Activated naive CD4-positive, alpha-beta T cell treated with Interleukin-2 at 50 U/mL for 16 hours (primary cell): ENCODE results near the gene ZNF595.
"Not testable (repeated sequence)": the region's sequence is repeated elsewhere in the genome, so short reads cannot be mapped to it uniquely, and the experiment has no call there.

Experiments
- DNase-seq: peaks from one replicate; pipeline ENCODE4 v3.0.0-alpha.2; 2020

The ZNF595 gene

DNA sequence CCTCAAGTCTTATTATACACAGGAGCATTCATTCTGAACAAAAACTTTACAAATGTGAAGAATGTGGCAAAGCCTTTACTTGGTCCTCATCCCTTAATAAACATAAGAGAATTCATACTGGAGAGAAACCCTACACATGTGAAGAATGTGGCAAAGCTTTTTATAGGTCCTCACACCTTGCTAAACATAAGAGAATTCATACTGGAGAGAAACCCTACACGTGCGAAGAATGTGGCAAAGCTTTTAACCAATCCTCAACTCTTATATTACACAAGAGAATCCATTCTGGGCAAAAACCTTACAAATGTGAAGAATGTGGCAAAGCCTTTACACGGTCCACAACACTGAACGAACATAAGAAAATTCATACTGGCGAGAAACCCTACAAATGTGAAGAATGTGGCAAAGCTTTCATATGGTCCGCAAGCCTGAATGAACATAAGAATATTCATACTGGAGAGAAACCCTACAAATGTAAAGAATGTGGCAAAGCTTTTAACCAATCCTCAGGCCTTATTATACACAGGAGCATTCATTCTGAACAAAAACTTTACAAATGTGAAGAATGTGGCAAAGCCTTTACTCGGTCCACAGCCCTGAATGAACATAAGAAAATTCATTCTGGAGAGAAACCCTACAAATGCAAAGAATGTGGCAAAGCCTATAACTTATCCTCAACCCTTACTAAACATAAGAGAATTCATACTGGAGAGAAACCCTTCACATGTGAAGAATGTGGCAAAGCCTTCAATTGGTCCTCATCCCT lies 33.6 kb downstream of the ZNF595 start:
- DNase-seq = not testable (repeated sequence)

DNA sequence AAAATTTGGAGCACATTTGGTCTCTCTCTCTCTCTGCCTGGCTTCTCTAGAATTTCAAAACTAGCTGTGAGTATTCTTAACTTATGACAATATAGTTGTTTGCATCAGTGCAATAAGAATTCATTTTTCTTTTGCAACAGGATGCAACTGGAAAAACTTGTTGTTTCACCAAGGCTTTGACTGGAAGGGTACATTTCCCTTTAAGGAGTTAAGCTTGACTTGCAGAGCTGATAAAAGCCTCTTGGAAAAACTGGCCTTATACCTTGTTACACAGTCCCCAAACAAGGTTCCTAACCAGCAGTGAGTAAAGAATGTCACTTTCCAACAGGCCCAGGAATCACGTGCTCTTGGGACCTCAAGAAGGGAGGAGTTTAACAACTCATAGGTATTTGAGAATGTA lies 45.3 kb downstream of the ZNF595 start:
- no peak for DNase-seq

DNA sequence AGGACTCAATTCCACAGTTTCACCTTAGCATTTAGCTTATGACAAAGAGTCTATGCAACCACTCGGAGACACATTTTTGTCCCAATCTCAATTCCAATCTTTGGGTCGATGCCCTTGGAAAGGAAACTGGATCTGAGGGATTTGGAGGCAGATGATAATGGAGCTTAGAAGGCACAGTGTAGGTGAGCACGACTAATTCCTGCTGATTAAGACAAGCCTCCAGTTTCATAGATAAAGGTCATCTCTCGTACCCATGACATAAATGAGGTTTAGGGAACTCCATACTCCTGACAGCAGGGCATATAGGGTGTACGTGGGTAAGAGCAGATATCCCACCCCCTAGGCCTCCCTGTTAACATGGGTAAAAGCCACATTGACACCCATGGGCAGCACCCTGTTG lies 46.7 kb downstream of the ZNF595 start:
- DNase-seq = no peak

DNA sequence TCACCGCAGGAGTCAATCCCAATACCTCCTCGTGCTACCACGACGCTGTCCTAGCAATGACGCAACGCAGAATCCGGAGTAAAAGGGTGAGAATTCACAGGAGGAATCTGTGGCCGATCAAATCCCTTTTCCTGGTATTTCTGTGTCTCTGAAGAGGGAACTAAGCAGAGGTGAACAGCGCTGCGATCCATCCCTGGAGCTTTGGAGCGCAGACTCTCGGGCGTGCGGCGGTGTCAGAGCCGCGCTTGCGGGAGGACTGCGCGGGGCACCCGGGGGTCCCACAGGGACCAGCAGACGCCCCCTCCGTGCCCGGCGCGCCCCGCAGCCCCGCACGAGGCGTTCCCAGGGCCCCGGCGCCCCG lies 53.9 kb downstream of the ZNF595 start:
- no peak for DNase-seq

DNA sequence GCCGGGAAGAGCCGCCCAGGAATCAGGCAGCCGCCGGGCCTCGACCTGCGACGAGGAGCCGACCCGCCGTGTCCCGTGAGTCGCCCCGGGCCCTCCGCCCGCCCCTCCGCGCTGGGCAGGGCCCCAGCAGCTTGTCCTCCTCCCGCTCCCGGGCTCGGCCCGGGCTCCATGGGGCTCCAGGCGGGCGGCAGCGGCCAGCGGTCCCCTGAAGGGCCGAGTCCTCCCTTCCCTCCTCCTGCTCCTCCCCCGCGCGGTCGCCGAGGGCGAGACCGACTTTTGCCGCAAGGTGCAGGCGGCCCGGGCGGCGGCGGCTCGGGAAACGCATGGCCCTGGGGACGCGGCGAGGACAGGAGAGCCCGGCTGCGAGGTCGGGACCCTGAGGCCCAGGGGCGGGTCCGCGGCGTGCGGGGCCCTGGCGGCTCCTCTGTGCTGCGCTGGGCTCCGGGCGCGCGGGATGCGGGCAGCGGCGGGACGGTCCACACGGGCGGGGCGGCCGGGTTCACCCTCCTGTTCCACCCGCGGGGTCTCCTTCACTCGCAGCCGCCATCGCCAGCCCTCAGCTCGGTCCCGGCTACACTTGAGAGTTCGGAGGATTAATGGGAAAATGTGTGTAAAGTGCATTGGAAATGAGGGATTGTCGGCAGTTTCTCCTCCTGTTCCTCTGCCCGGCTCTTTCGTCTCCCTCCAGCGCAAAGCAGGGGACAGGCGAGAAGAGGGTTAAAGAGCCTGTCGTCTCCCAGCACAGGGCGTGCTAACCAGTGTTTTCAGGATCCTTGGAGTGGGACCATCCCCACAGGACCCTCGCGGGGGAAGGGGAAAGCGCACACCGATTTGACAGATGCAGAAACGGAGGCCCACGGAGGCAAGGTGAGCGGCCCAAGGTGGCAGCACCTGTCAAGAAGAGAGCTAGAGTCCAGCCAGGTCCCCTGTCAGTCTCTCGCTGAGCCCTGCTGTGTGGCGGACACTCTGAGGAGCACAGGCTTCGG lies 54.6 kb downstream of the ZNF595 start:
- no peak for DNase-seq

DNA sequence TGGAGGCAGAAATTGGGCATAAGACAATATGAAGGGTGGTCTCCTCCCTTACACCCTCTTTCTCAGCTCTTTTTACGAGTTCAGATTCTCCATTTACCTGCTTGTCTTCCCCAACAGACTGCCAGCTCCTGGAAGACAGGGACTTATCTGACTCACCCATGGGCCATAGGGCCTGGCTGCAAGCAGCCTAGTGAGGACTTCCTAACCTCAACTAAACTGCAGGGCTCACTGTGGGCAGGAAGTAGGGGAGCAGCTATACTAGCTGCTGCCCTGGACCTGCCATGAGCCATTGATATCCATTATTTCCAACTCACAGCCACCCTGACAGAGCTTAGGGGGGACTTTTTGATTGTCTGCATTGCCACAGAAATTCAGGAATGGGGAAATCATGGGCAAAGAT lies 59.6 kb downstream of the ZNF595 start:
- no peak for DNase-seq

DNA sequence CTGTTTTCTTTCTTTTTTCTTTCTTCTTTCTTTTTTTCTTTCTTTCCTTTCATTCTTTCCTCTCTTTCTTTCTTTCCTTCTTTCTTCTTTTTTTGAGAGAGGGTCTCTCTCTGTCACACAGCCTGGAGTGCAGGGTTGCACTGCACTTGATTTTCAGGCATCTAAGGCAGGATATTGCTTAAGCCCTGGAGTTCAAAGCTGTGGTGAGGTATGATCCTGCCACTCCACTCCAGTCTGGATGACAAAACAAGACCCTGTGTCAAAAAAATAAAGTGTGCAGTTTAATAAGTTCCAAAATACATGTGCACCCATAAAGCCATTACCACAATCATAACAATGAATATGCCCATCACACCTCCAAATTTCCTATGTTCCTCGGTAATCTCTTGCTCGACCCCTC lies 60.6 kb downstream of the ZNF595 start:
- DNase-seq = no peak

DNA sequence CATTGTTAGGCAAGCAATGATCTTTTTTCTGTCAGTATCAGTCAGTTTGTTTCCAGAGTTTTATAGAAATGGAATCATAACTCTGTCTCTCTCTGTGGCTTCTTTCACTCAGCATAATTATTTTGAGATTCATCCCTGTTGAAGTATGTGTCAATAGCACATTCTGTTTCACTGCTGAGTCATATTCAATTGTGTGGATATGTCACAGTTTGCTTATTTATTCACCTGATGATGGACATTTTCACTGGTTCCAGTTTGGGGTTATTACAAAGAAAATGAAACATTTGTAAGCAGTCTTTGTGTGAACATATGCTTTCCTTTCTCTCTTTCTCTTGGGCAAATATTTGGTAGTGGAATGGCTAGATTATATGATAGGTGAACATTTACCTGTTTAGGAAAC lies 61.0 kb downstream of the ZNF595 start:
- no peak for DNase-seq

DNA sequence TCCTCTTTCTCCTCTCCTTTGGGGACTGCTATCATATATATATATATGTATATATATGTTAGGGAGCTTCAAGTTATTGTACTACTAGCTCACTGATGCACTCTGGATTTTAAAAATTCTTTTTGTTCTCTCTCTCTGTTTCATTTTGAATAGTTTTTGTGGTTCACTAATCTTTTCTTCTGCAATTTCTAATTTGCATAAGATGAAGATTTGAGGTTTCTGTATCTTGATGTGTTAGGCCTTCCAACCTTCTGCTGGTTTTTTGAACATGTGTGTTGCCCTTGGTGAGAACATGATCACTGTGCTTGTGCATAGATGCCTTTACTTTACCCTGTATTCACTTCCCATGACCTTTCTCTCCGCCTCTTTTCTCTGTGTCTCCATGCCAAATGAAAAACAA lies 63.4 kb downstream of the ZNF595 start:
- no peak for DNase-seq

DNA sequence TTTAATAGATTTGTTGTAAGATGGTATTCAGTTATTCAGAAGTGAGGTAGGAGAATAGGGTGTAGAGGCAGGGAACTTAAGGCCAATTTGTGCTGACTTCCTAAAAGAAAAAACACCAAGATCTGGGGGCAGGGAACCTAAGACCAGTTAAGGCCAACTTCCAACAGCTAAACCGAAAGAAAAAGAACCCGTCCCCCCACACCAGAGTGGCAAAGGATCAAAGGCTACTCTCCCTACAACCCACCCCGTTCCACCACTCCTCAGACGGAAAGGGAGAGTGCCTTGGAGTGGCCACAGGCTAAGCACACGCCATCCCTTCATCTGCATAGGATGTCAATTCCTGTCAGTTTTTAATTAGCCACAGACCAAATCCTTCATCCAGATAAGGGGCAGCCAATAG lies 67.5 kb downstream of the ZNF595 start:
- no peak for DNase-seq

DNA sequence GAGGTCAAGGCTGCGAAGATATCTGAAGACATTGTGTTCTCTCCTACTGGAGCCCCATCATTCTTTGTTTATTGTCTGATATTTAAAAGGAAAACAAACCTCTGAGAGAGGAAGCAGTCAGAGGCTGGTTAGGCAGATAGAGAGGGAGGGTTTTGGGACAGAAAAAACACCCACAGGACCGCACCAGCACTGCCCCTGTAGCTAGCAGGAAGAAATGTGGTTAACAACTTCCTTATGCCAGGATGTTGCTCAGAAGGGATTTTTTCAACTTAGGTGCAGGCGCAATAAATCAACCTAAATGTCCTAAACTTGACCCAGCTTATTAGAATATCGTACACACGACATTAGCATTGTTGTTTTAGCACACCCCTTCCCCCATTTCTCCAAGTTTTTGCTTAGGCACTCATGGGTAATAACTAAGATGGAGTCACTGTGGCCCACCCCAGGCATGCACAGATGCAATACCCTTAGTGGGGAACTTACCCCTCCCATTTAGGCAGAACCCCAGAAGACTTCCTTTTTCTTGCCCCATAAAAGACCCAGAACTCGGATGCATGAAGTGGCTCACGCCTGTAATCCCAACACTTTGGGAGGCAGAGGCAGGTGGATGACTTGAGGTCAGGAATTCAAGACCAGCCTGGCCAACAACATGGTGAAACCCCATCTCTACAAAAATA lies 68.4 kb downstream of the ZNF595 start:
- no peak for DNase-seq

DNA sequence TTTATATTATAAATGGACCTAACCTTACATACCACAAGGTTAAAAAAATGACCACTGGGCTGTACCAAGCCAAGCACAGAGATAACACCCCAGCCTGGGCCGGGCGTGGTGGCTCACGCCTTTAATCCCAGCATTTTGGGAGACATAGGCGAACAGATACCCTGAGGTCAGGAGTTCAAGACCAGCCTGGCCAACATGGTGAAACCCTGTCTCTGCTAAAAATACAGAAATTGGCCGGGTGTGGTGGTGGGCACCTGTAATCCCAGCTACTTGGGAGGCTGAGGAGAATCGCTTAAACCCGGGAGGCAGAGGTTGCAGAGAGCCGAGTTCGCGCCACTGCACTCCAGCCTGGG lies 70.8 kb downstream of the ZNF595 start:
- not testable (repeated sequence) for DNase-seq

DNA sequence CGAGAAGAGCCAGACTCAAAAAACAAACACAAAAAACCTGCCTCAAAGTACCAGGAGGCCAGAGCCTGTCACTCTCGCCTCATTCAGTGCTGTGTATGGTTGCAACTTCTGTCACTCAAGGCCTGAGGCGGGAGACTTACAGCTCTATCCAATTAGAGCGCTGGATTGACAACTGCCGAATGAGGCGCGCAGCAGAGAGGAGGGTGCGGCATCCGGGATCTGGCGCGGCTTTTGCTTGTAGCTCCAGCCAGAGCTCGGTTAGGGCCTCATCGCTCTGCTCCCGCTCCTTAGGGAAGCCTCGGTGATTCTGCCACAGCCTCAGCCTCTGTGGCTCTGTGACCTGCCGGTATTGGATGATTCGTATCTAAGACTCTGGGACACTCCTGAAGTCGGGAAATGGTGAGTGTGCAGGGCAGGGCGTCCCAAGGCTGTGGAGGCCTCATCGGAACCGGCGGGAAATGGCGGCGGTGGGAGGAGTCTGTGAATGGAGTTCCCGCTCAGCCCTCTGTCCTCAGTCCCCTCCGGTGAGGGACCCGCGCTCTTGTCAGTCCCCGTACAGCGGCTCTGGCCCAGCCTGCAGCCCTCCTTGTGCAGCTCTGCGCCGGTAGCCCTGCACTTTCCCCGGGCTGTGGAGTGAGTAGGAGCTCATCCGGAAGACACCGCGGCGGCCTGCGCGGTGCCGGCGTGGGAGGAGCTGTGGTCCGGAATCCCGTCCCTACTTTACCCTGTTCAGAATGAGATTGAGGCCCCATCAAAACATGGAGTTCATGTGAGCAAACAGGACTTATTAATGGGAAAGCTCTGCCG lies 71.4 kb downstream of the ZNF595 start, which contains the start of gene ZNF718:
TSS of gene ZNF718 (plus strand) at position 227 of the 807 bp plus-strand sequence. CDS start at position 397, 170 bp downstream.
- peak; percentile 89 for DNase-seq

DNA sequence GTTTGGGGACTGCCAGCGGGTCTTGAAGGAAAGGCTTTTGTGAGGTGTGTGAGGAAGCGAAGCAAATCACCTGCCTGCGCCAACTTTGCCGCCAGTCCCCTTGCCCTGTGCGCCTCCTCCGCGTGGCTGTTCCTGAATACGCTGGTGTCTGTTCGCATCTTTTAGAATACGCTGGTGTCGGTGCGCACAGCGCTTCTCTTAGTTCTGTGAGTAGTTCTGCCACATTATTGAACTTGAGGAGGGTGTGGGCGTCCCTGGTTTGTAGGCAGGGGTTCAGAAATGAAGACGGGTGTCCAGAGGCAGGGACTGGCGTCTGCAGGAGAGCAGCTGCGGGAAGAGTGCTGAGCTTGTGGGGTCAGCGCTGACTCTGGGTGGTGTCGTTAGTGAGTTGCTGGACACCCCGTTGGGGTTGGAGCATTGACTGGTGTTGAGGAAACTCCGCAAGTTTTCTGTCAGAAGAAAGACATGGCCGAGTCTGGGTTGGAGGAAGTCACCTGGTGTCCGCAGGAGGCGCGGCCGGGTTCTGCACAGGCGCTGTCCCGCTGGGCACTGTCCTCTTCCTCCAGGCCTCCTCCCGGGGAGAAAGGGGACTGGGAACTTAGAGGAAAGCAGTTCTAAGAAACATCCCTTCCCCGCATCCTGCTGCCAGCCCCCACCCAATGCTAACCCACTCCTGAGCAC lies 72.1 kb downstream of the ZNF595 start:
- DNase-seq = no peak

DNA sequence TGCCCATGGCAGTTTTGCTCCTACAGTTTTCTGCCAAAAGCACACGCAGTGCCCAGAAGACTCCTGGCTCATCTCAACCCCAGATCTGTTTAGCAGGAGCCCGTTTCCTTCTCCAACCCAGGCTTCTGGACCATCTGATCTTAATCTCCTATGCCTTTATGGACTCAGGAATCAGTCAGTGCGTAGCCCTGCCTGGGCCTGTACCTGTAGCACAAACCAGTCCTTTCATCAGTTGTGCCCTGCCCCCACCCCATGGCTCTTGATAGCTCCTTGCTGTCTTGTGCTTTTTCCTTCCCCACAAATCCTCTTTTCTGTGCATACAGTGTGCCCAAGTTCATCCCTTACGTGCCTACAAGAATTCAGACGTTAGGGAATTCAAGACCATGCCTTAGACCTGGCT lies 72.7 kb downstream of the ZNF595 start:
- no peak for DNase-seq

DNA sequence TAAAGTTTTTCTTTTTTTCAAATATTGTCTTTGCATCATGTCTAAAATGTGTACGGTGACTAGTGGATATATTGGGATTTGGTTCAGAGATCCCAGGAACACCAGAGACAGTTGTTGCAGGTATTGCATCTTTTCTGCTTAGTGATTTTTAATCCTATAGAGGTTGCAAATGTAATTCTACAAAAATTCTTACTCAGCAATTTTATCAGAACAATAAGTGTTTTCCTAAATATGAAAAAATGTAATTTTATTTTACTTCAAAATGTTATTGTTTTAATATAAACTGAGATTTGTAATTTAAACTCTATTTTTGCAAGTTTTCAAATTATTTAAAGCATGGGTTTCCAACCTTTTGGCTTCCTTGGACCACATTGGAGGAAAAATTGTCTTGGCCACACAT lies 79.4 kb downstream of the ZNF595 start:
- no peak for DNase-seq
